ENCODE results near the gene SEM1.
A peak's percentile ranks its signal among the peaks of the same experiment; 100 is the strongest.
"Not testable (repeated sequence)": the region's sequence is repeated elsewhere in the genome, so short reads cannot be mapped to it uniquely, and the experiment has no call there.

SEM1 gene

GRCh38 chr7:96700516-96700915, 9.1 kb downstream of the SEM1 start:
- DNase-seq = no peak

- no peak for DNase-seq
Measured at GRCh38 chr7:96699219-96699871, 10.3 kb downstream of the SEM1 start.

GRCh38 chr7:96698449-96698848, 11.2 kb downstream of the SEM1 start:
- not testable (repeated sequence) for DNase-seq

GRCh38 chr7:96697822-96698221, 11.8 kb downstream of the SEM1 start:
- DNase-seq = no peak

- no peak for DNase-seq
Measured at GRCh38 chr7:96695581-96695980, 14.1 kb downstream of the SEM1 start.

GRCh38 chr7:96694082-96694481, 15.6 kb downstream of the SEM1 start:
- DNase-seq = no peak

- no peak for DNase-seq
Measured at GRCh38 chr7:96691702-96692101, 17.9 kb downstream of the SEM1 start.

GRCh38 chr7:96689414-96689813, 20.2 kb downstream of the SEM1 start:
- DNase-seq = no peak

- no peak for DNase-seq
Measured at GRCh38 chr7:96686305-96686704, 23.3 kb downstream of the SEM1 start.

GRCh38 chr7:96685755-96686154, 23.9 kb downstream of the SEM1 start:
- no peak for DNase-seq

- DNase-seq = no peak
Measured at GRCh38 chr7:96685353-96685752, 24.3 kb downstream of the SEM1 start.

- DNase-seq = no peak
Measured at GRCh38 chr7:96679886-96680285, 29.8 kb downstream of the SEM1 start.

GRCh38 chr7:96676919-96677318, 32.7 kb downstream of the SEM1 start:
- no peak for DNase-seq

GRCh38 chr7:96675548-96675947, 34.1 kb downstream of the SEM1 start:
- peak; percentile 48 for DNase-seq

- no peak for DNase-seq
Measured at GRCh38 chr7:96674565-96674964, 35.1 kb downstream of the SEM1 start.

GRCh38 chr7:96671854-96672253, 37.8 kb downstream of the SEM1 start:
- no peak for DNase-seq

- DNase-seq = peak; percentile 25
Measured at GRCh38 chr7:96670338-96671289, 39.0 kb downstream of the SEM1 start.

- DNase-seq = no peak
Measured at GRCh38 chr7:96669812-96670211, 39.8 kb downstream of the SEM1 start.

GRCh38 chr7:96667026-96667425, 42.6 kb downstream of the SEM1 start:
- no peak for DNase-seq

GRCh38 chr7:96665689-96666088, 44.0 kb downstream of the SEM1 start:
- DNase-seq = no peak

GRCh38 chr7:96664793-96665192, 44.9 kb downstream of the SEM1 start:
- DNase-seq = no peak

GRCh38 chr7:96663871-96664445, 45.7 kb downstream of the SEM1 start:
- DNase-seq = no peak

GRCh38 chr7:96663457-96663856, 46.2 kb downstream of the SEM1 start:
- no peak for DNase-seq

- DNase-seq = not testable (repeated sequence)
Measured at GRCh38 chr7:96662151-96662550, 47.5 kb downstream of the SEM1 start.

Measured in NCI-H1105 treated with DMSO at 0.1 percent for 48 hours (cell line).